ENCODE measurements around the gene ASAP2.

The ASAP2 gene

DNA sequence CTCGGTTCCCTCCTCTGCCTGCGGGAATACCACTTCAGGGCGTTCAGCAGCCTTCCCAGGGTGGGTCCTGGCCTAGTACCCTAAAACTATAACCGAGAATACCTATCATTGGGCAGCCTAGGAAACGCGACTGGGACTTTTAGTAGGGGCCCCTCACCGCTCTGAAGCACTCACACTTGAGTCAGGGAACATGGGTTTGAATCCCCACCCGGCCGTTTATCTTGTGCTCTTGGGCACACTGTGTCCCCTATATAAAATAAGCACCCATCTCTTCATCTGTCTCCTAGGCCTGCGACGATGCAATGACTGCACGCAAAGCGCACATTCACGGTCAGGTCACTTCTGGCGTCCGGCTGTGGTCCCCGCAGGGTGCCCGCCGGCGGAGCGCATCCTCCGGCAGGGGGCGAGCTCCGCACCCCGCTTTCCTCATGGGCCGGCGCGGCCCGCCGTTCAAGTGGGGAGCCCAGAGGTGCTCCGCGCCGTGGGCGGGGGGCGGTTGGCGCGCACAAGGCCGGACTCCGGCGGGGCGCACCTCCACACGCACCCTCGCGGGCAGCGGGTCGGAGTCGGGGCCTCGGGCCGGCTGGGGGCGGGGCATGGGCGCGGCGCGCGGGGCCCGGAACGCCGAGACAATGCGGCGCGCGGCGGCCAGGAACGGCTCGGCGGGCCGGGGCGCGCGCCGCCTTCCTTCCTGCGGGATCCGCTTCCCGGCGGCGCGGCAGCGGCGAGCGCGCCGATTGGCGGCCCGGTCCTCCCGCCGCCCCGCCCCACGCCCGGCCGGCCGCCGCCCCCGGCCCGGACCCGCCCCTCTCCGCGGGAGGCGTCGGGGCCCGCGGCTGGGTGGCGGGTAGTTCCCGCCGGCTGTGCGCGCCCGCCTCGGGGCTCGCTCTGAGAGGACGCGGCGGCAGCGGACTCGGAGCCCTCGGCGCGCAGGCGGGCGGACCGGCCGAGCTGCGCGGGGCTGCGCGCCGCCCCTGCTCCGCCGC is at the start of gene ASAP2:
ASAP2 (plus strand) TSS at position 850 of the 986 bp plus-strand sequence. CDS start 293 bp downstream, outside the sequence.
- no peak for DNase-seq

GRCh38 chr2:9158786-9159779 is 47.5 kb upstream of the ASAP2 start:
- DNase-seq = no peak

DNA sequence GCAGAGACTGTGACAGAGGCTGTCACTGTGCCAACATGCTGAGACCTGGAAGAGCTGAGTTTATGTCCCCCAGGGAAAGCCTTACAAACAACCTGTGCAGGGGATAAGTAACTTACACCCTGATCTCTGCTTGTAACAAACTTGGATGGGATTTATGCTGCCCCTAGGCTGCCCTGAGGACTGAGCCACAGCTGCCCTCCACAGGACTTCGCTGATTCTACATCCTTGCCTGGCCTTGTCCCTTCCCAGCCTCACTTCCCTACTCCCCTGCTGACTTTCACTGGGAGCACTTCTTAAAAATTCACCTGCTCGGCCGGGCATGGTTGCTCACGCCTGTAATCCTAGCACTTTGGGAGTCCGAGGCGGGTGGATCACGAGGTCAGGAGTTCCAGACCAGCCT is 45.9 kb upstream of the ASAP2 start:
- no peak for DNase-seq

GRCh38 chr2:9162841-9163240 is 43.8 kb upstream of the ASAP2 start:
- DNase-seq = no peak

- no peak for DNase-seq
Measured at GRCh38 chr2:9163306-9164111, 43.1 kb upstream of the ASAP2 start.

DNA sequence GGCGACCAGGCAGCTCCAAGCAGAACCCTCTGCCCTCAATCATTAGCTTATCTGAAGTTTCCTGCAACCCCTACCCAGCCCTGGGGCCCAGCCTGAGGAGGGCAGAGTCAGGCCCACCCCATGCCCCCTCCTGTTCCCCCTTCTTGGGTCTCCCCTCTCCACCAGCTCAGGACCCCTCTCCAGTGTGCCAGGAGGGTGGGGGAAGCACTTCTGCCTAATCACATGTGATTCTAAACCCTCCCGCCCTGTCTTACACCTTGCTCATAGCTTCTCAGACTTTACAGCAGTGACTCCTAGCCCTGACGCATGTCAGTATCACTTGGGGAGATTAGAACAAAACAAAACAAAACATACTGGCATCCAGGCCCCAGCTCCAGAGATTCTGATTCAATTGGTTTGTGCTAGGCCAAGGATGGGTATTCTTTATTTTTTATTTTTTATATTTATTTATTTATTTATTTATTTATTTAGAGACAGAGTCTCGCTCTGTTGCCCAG is 42.5 kb upstream of the ASAP2 start:
- DNase-seq = no peak

DNA sequence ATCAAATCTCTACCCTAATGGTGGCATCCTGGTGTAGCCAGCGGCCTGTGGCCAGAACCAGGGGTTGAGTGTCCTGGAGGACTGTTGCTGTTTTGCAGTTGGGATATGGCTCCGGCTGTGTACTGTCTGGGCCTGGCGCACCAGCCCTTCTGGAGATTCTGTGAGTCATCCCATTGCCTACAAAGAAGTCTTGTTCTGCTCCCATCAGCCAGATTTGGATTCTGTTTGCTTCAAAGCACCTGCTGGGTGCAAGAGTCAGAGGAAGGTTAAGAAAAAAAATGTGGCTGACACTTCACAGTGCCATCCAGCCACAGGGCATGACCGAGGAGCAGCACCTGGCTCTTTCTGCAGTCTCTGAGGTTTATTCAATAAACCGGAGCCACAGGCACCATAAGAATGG is 41.0 kb upstream of the ASAP2 start:
- DNase-seq = no peak

DNA sequence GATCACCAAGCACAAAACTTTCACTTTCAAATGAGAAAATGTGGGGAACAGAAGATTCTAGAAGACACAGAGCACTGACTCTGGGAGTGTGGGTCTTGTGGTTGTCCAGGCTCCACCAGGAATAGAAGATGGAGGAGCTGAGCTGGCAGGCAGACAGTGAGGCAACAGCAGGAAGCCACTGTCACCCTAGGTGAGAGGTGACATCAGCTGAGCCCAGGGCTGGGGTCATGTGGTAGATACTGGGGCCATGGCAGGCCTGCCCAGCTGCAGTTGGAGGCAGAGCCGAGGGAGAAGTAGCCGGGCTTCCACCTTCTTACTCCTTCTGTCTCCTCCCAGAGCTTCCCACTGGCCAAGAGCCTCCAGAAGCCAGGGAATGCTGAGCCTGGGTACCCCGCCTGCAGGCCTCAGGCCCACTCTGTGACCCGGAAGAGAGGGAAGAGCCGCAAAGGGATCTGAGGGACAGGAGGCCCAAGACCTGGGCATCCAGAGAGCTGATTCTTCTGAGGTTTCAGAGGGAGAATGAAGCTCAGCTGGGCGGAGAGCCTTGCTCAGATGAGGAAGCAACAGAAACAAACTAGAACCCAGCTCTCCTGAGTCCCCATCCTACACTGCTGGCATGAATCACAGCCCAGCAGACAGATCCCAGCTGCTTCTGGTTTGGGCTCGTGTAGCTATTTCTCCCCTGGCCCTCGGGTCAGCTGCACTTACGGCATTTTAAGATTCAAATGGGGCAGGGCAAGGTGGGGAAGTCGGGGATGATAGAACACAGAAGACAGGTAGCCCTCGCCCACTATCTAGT is 39.8 kb upstream of the ASAP2 start:
- DNase-seq = no peak

DNA sequence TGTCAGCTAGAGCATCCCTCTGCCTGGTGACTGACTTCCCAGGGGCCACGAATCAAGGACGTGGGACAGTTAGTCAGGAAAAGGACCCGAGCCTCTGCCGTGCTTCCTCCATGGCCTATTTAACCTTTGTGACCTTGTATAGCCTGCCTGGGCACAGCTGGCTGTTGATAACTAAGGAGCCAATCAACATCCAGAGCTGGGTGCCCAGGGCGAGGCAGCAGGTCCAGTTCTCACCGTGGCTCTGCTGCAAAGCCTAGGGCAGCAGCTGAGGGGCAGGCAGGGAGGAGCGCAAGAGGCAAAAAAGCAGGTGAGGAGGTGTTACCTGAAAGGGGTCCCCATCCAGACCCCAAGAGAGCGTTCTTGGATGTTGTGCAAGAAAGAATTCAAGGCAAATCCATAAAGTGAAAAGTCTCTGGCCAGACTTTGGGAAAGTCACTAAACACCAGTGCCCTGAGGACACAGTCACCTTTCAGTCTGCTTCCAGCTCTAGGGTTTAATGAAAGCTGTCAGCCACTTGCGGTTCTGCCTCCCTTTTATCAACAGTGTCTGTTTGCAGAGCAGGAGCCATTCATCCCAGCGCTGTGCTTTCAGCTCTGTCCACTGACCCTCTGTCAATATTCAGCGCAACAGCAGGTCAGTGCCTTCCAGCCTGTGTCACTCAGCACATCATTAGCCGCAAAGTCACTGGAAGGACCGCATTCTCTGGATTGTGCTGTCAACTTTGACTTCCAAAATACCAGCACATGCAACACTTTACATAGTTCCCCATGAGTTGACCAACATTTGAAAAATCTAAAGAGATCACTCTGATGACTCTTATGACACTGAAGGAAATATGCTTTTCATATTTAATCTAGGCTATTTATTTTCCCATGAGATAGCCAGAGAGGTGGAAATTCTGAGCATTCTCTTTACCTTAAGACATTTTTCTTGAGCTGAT is 38.6 kb upstream of the ASAP2 start:
- no peak for DNase-seq

DNA sequence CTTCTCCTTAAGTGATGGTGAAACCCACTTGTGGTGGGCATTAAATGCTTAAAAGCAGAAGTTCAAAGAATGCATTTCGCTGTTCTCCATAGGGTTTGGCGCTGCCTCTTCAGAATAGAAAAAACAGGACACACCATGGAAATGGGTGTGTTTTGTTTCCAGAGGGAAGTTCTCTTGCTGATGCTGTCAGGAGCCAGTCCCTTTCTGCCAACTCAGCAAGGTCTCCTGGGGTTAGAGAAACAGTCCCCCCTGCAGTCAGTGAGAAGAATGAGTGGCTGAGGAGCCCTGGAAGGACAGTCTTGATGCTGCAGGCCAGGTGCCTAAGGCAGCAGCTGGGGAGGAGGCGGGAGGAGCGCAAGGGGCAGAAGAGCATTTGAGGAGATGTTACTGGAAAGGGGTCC is 37.8 kb upstream of the ASAP2 start:
- DNase-seq = no peak

DNA sequence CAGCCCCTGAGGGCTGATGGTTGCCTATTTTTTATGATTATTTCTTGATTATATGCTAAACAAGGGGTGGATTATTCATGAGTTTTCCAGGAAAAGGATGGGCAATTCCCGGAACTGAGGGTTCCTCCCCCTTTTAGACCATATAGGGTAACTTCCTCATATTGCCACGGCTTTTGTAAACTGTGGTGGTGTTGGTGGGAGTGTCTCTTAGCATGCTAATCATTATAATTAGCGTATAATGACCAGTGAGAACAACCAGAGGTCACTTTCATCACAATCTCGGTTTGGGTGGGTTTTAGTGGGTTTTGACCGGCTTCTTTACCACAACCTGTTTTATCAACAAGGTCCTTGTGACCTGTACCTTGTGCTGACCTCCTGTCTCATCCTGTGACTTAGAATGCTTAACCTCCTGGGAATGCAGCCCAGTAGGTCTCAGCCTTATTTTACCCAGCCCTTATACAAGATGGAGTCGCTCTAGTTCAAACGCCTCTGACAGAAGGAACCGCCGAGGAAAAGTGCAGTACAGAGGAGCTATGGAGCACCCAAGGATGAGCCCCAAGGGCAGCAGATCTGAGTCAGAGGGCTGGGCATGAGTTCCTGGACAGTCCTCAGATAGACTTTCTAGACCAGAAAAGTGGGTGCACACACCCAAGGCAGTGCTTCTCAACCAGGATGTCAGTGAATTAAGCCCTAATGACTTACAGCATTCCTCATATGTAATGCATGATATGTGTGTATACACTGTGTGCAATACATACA is 37.1 kb upstream of the ASAP2 start:
- no peak for DNase-seq

- no peak for DNase-seq
Measured at GRCh38 chr2:9170458-9171130, 36.0 kb upstream of the ASAP2 start.

DNA sequence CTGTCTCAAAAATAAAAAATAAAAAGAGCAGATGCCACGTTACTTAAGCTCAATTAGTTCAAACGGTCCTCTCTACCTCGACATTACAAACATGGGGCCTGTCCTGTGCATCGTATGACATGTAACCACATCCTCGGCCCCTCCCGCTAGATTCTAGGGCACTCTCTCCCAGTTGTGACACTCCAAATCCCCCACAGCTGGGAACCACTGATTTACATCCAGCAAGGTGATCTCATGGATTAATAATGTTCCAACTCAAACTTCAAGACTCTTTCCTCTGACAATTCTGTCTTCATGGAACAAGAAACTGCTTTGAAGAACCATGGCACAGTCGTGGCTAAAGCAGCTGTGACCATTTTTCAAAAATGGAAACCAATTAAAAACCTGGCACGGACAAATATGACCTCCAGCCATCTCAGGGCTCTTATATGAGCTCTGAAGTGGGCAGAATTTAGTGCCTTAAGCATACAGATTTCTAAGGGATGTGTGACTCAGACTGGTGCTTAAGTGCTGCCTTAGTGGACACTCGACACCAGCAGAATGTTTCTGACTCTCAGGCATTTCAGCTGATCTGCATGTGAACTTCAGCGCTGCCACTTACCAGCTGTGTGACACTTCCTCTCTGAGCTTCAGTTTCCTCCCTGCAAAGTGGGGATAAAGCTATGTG is 31.7 kb upstream of the ASAP2 start:
- DNase-seq = no peak

- DNase-seq = no peak
Measured at GRCh38 chr2:9178110-9178903, 28.3 kb upstream of the ASAP2 start.

GRCh38 chr2:9178904-9179571 is 27.6 kb upstream of the ASAP2 start:
- DNase-seq = no peak

- no peak for DNase-seq
Measured at GRCh38 chr2:9179572-9180201, 26.9 kb upstream of the ASAP2 start.
